Limb (tissue), 2 donors: ENCODE measurements around the gene GNAI2.
"Not testable (repeated sequence)": the region's sequence is repeated elsewhere in the genome, so short reads cannot be mapped to it uniquely, and the experiment has no call there.

ENCODE experiments used
- DNase-seq, 2 donors: peaks; one replicate each; pipeline ENCODE4 v3.0.0-alpha.2; 2016; ENCODE audit errors: extremely low spot score in 2 of 2

GNAI2 gene

GRCh38 chr3:50264383-50264963 lies 28.5 kb downstream of the GNAI2 start:
- DNase-seq, result peak; percentile 93 to 94

- DNase-seq, result no peak
Measured at GRCh38 chr3:50264964-50265485, 29.0 kb downstream of the GNAI2 start.

GRCh38 chr3:50265571-50265970 lies 29.6 kb downstream of the GNAI2 start:
- DNase-seq, result no peak

GRCh38 chr3:50266017-50266416 lies 30.0 kb downstream of the GNAI2 start:
- DNase-seq, result peak in 1 of 2 donors; percentile 38

GRCh38 chr3:50266836-50267235 lies 30.8 kb downstream of the GNAI2 start:
- peak in 1 of 2 donors; percentile 33 for DNase-seq

GRCh38 chr3:50267280-50267913 lies 31.4 kb downstream of the GNAI2 start:
- peak; percentile 66 to 83 for DNase-seq

- no peak for DNase-seq
Measured at GRCh38 chr3:50268276-50268675, 32.3 kb downstream of the GNAI2 start.

GRCh38 chr3:50268703-50269451 lies 32.9 kb downstream of the GNAI2 start, which contains the start of gene SEMA3B:
TSS of gene SEMA3B (plus strand) at chr3:50269147. CDS start at chr3:50269241, 94 bp downstream.
- DNase-seq, result peak in 1 of 2 donors; percentile 55

- DNase-seq, result no peak
Measured at GRCh38 chr3:50269460-50269859, 33.5 kb downstream of the GNAI2 start.

GRCh38 chr3:50269977-50270413 lies 34.0 kb downstream of the GNAI2 start:
- no peak for DNase-seq

- no peak for DNase-seq
Measured at GRCh38 chr3:50270422-50271224, 34.6 kb downstream of the GNAI2 start.

- DNase-seq, result no peak
Measured at GRCh38 chr3:50271314-50271936, 35.4 kb downstream of the GNAI2 start.

- not testable (repeated sequence) for DNase-seq
Measured at GRCh38 chr3:50272538-50272910, 36.5 kb downstream of the GNAI2 start.

GRCh38 chr3:50272911-50273688 lies 37.1 kb downstream of the GNAI2 start:
- peak; percentile 70 to 93 for DNase-seq

GRCh38 chr3:50273689-50274065 lies 37.7 kb downstream of the GNAI2 start:
- no peak for DNase-seq

GRCh38 chr3:50274371-50275104 lies 38.5 kb downstream of the GNAI2 start:
- DNase-seq, result peak in 1 of 2 donors; percentile 68

GRCh38 chr3:50275141-50275995 lies 39.4 kb downstream of the GNAI2 start:
- peak in 1 of 2 donors; percentile 51 for DNase-seq

GRCh38 chr3:50275996-50276761 lies 40.2 kb downstream of the GNAI2 start:
- peak in 1 of 2 donors; percentile 41 for DNase-seq
